ENCODE results near the gene SPTLC3.

The SPTLC3 gene

GRCh38 chr20:13186043-13186774 is 177.4 kb downstream of the SPTLC3 start:
- DNase-seq (ENCODE audit: low read depth): no peak

GRCh38 chr20:13187899-13188298 is 179.1 kb downstream of the SPTLC3 start:
- DNase-seq (ENCODE audit: low read depth): no peak

GRCh38 chr20:13199279-13199678 is 190.5 kb downstream of the SPTLC3 start:
- no peak for DNase-seq (ENCODE audit: low read depth)

GRCh38 chr20:13200767-13201500 is 192.2 kb downstream of the SPTLC3 start:
- DNase-seq (ENCODE audit: low read depth): no peak

- DNase-seq (ENCODE audit: low read depth): no peak
These were observed 193.8 kb downstream of the SPTLC3 start for GRCh38 chr20:13202565-13202964.

- no peak for DNase-seq (ENCODE audit: low read depth)
These were observed 196.7 kb downstream of the SPTLC3 start for GRCh38 chr20:13205425-13205824.

- no peak for DNase-seq (ENCODE audit: low read depth)
These were observed 197.2 kb downstream of the SPTLC3 start for GRCh38 chr20:13205848-13206434.

- no peak for DNase-seq (ENCODE audit: low read depth)
These were observed 198.2 kb downstream of the SPTLC3 start for GRCh38 chr20:13207016-13207415.

GRCh38 chr20:13211956-13212618 is 203.3 kb downstream of the SPTLC3 start:
- DNase-seq (ENCODE audit: low read depth): no peak

GRCh38 chr20:13212750-13213149 is 204.0 kb downstream of the SPTLC3 start:
- DNase-seq (ENCODE audit: low read depth): no peak

- DNase-seq (ENCODE audit: low read depth): no peak
These were observed 204.6 kb downstream of the SPTLC3 start for GRCh38 chr20:13213335-13213734.

- DNase-seq (ENCODE audit: low read depth): no peak
These were observed 207.8 kb downstream of the SPTLC3 start for GRCh38 chr20:13216533-13216932.
